IPS-20b (cell line): ENCODE data around the gene IGFALS.

ENCODE experiments used
- H3K27ac ChIP-seq: one replicate; pipeline ENCODE4 v1.5.1; 2013; ENCODE audit warnings: low read length
- H3K27me3 ChIP-seq: 2 replicates; pipeline ENCODE4 v1.6.1; 2013; ENCODE audit warnings: mild to moderate bottlenecking, low read length, inconsistent platforms; ENCODE audit not compliant: insufficient read depth
- H3K36me3 ChIP-seq: 2 replicates; pipeline ENCODE4 v1.6.1; 2013; ENCODE audit warnings: low read depth, mild to moderate bottlenecking, inconsistent platforms, low read length, moderate library complexity; ENCODE audit not compliant: insufficient read depth
- H3K4me1 ChIP-seq: 2 replicates; pipeline ENCODE4 v1.6.1; 2013; ENCODE audit warnings: mild to moderate bottlenecking, control low read depth, inconsistent platforms, low read length, moderate library complexity; ENCODE audit not compliant: insufficient read depth
- H3K4me3 ChIP-seq: 2 replicates; pipeline ENCODE4 v1.5.1; 2013; ENCODE audit warnings: mild to moderate bottlenecking, low read length, inconsistent platforms
- H3K9ac ChIP-seq: 2 replicates; pipeline ENCODE4 v1.6.1; 2013; ENCODE audit warnings: low read depth, mild to moderate bottlenecking, inconsistent platforms, low read length, moderate library complexity
- H3K9me3 ChIP-seq: 2 replicates; pipeline ENCODE4 v1.6.1; 2013; ENCODE audit warnings: mild to moderate bottlenecking, low read depth, low read length, inconsistent platforms; ENCODE audit not compliant: insufficient read depth

IGFALS gene

GRCh38 chr16:1757714-1758461 is 35.6 kb downstream of the IGFALS start:
- Histone ChIP-seq H3K4me3 (no peak overlapping the region), H3K9ac (no peak overlapping the region), H3K27ac (no peak overlapping the region), H3K4me1 (no peaks in the 10 kb centered on the region), H3K27me3 (no peaks in the 10 kb centered on the region), H3K9me3 (no peaks in the 10 kb centered on the region), H3K36me3 (no peaks in the 10 kb centered on the region)

GRCh38 chr16:1754204-1754603 is 39.3 kb downstream of the IGFALS start:
- Histone ChIP-seq H3K9me3 (no peaks in the 10 kb centered on the region), H3K36me3 (peaks cover 13% of the 10 kb centered on the region; the same call in 1 of the 2 replicates)

GRCh38 chr16:1752853-1753252 is 40.7 kb downstream of the IGFALS start:
- Histone ChIP-seq H3K27ac (no peak overlapping the region), H3K9ac (no peak overlapping the region), H3K4me1 (no peaks in the 10 kb centered on the region), H3K4me3 (no peak overlapping the region), H3K27me3 (no peaks in the 10 kb centered on the region), H3K36me3 (peaks cover 22% of the 10 kb centered on the region; the same call in 1 of the 2 replicates), H3K9me3 (no peaks in the 10 kb centered on the region)

More at GRCh38 chr16:1754204-1754603, 39.3 kb downstream of the IGFALS start:
- Histone ChIP-seq H3K4me3 (no peak overlapping the region), H3K4me1 (no peaks in the 10 kb centered on the region), H3K27ac (no peak overlapping the region), H3K27me3 (no peaks in the 10 kb centered on the region), H3K9ac (no peak overlapping the region)

GRCh38 chr16:1751946-1752345 is 41.6 kb downstream of the IGFALS start:
- Histone ChIP-seq H3K27me3 (no peaks in the 10 kb centered on the region), H3K9ac (no peak overlapping the region), H3K36me3 (peaks cover 22% of the 10 kb centered on the region; the same call in 1 of the 2 replicates), H3K27ac (no peak overlapping the region), H3K4me3 (no peak overlapping the region), H3K4me1 (no peaks in the 10 kb centered on the region), H3K9me3 (no peaks in the 10 kb centered on the region)

- Histone ChIP-seq H3K4me1 (no peaks in the 10 kb centered on the region), H3K36me3 (peaks cover 22% of the 10 kb centered on the region; the same call in 1 of the 2 replicates), H3K9me3 (no peaks in the 10 kb centered on the region)
These were observed 44.1 kb downstream of the IGFALS start for GRCh38 chr16:1749152-1750117.

GRCh38 chr16:1747934-1748333 is 45.6 kb downstream of the IGFALS start:
- Histone ChIP-seq H3K9ac (no peak overlapping the region), H3K9me3 (no peaks in the 10 kb centered on the region), H3K4me1 (no peaks in the 10 kb centered on the region), H3K27me3 (no peaks in the 10 kb centered on the region), H3K27ac (no peak overlapping the region), H3K36me3 (peaks cover 22% of the 10 kb centered on the region; the same call in 1 of the 2 replicates), H3K4me3 (no peak overlapping the region)

More at GRCh38 chr16:1749152-1750117, 44.1 kb downstream of the IGFALS start:
- Histone ChIP-seq H3K9ac (no peak overlapping the region), H3K27me3 (no peaks in the 10 kb centered on the region), H3K27ac (no peak overlapping the region), H3K4me3 (no peak overlapping the region)

- Histone ChIP-seq H3K4me1 (no peaks in the 10 kb centered on the region), H3K36me3 (peaks cover 17% of the 10 kb centered on the region; the same call in 1 of the 2 replicates), H3K9me3 (no peaks in the 10 kb centered on the region)
These were observed 46.8 kb downstream of the IGFALS start for GRCh38 chr16:1746693-1747195.

GRCh38 chr16:1745900-1746692 is 47.4 kb downstream of the IGFALS start:
- no peaks in the 10 kb centered on the region for H3K9me3 ChIP-seq
- no peak overlapping the region for H3K27ac ChIP-seq
- H3K36me3 ChIP-seq = peaks cover 12% of the 10 kb centered on the region; the same call in 1 of the 2 replicates
- no peaks in the 10 kb centered on the region for H3K27me3 ChIP-seq
- no peak overlapping the region for H3K4me3 ChIP-seq
- no peaks in the 10 kb centered on the region for H3K4me1 ChIP-seq
- no peak overlapping the region for H3K9ac ChIP-seq

More at GRCh38 chr16:1746693-1747195, 46.8 kb downstream of the IGFALS start:
- Histone ChIP-seq H3K4me3 (no peak overlapping the region), H3K9ac (no peak overlapping the region), H3K27ac (no peak overlapping the region), H3K27me3 (no peaks in the 10 kb centered on the region)

- no peak overlapping the region for H3K27ac ChIP-seq
- no peaks in the 10 kb centered on the region for H3K4me1 ChIP-seq
- H3K4me3 ChIP-seq = no peak overlapping the region
These were observed 48.2 kb downstream of the IGFALS start for GRCh38 chr16:1745181-1745899.

GRCh38 chr16:1744338-1744840 is 49.1 kb downstream of the IGFALS start:
- no peak overlapping the region for H3K4me3 ChIP-seq
- no peak overlapping the region for H3K9ac ChIP-seq
- H3K4me1 ChIP-seq = no peaks in the 10 kb centered on the region
- H3K9me3 ChIP-seq = peaks cover 7% of the 10 kb centered on the region
- H3K27me3 ChIP-seq = no peaks in the 10 kb centered on the region
- H3K36me3 ChIP-seq = peaks cover 11% of the 10 kb centered on the region; the same call in 1 of the 2 replicates
- H3K27ac ChIP-seq = no peak overlapping the region

More at GRCh38 chr16:1745181-1745899, 48.2 kb downstream of the IGFALS start:
- no peaks in the 10 kb centered on the region for H3K9me3 ChIP-seq
- H3K9ac ChIP-seq = no peak overlapping the region
- peaks cover 12% of the 10 kb centered on the region; the same call in 1 of the 2 replicates for H3K36me3 ChIP-seq
- no peaks in the 10 kb centered on the region for H3K27me3 ChIP-seq
